DND-41 (cell line): ENCODE measurements around the gene ADCK1.

Experiments used
- ATAC-seq: fragments of 200-7000 bp; cut with Tn5 transposase; 3 replicates; pipeline ENCODE4 v1.9.1; 2021; ENCODE audit warnings: low read depth; ENCODE audit not compliant: insufficient read depth
- DNase-seq: peaks from one replicate; pipeline ENCODE4 v3.0.0-alpha.2; 2020
- H2AFZ ChIP-seq: 2 replicates; pipeline ENCODE4 v1.6.0; 2012; ENCODE audit warnings: low read depth, low read length
- H3K27ac ChIP-seq: 2 replicates; pipeline ENCODE4 v1.5.1; 2012; ENCODE audit warnings: low read length, inconsistent platforms
- H3K27me3 ChIP-seq: fragments of 200-600 bp; sonication (generic); 2 replicates; pipeline ENCODE4 v1.6.0; 2012; ENCODE audit warnings: low read length, mild to moderate bottlenecking, inconsistent platforms; ENCODE audit not compliant: insufficient read depth, poor library complexity
- H3K36me3 ChIP-seq: 2 replicates; pipeline ENCODE4 v1.5.1; 2012; ENCODE audit warnings: low read length, inconsistent platforms; ENCODE audit not compliant: insufficient read depth
- H3K4me1 ChIP-seq: 2 replicates; pipeline ENCODE4 v1.5.1; 2012; ENCODE audit warnings: mild to moderate bottlenecking, low read length; ENCODE audit not compliant: insufficient read depth
- H3K4me2 ChIP-seq: 2 replicates; pipeline ENCODE4 v1.6.0; 2012; ENCODE audit warnings: mild to moderate bottlenecking, moderate library complexity, low read length, inconsistent platforms; ENCODE audit not compliant: insufficient read depth
- H3K4me3 ChIP-seq, 2 experiments: fragments of 200-600 bp in 1 of 2; shearing (Covaris generic) in 1 of 2; 2 replicates each; pipeline ENCODE4 v1.5.1; 2012 to 2016; ENCODE audit warnings: inconsistent platforms in 2 of 2, low read length in 2 of 2, mild to moderate bottlenecking in 2 of 2, low read depth in 1 of 2, moderate library complexity in 1 of 2
- H3K79me2 ChIP-seq: 2 replicates; pipeline ENCODE4 v1.6.0; 2012; ENCODE audit warnings: low read length, inconsistent platforms; ENCODE audit not compliant: insufficient read depth
- H3K9ac ChIP-seq: 2 replicates; pipeline ENCODE4 v1.6.0; 2012; ENCODE audit warnings: low read depth, mild to moderate bottlenecking, inconsistent platforms, low read length, moderate library complexity
- H3K9me3 ChIP-seq: 2 replicates; pipeline ENCODE4 v1.5.1; 2012; ENCODE audit warnings: low read length, moderate library complexity, mild to moderate bottlenecking, inconsistent platforms; ENCODE audit not compliant: insufficient read depth, severe bottlenecking
- H4K20me1 ChIP-seq: 2 replicates; pipeline ENCODE4 v1.6.0; 2012; ENCODE audit warnings: low read length; ENCODE audit not compliant: insufficient read depth
- CTCF ChIP-seq: IDR thresholded peaks from 2 replicates; pipeline ENCODE4 v1.5.1; 2012; ENCODE audit warnings: borderline replicate concordance, low read length, moderate library complexity, mild to moderate bottlenecking; ENCODE audit not compliant: poor library complexity, severe bottlenecking; ENCODE audit errors: extremely low read depth
- EZH2 ChIP-seq: IDR thresholded peaks from 3 replicates; pipeline ENCODE4 v1.6.1; 2012; ENCODE audit warnings: borderline replicate concordance, low read depth, mild to moderate bottlenecking, moderate library complexity, low read length, inconsistent platforms; ENCODE audit not compliant: severe bottlenecking

The ADCK1 gene

GRCh38 chr14:77889971-77890442, 90.1 kb downstream of the ADCK1 start:
- no peaks in the 10 kb centered on the region for H3K9me3 ChIP-seq
- H3K27me3 ChIP-seq, result no peaks in the 10 kb centered on the region
- no peak overlapping the region for H2AFZ ChIP-seq
- no peak overlapping the region for H3K4me2 ChIP-seq
- ATAC-seq, result no peak
- H3K36me3 ChIP-seq, result peaks cover 22% of the 10 kb centered on the region
- no peak overlapping the region for H3K4me3 ChIP-seq
- no peak overlapping the region for H3K9ac ChIP-seq
- H4K20me1 ChIP-seq, result no peaks in the 10 kb centered on the region
- TF ChIP-seq EZH2 (no peak), CTCF (no peak)
- H3K79me2 ChIP-seq, result no peaks in the 10 kb centered on the region
- H3K4me1 ChIP-seq, result no peaks in the 10 kb centered on the region
- no peak for DNase-seq
- H3K27ac ChIP-seq, result no peak overlapping the region

GRCh38 chr14:77890873-77891272, 91.0 kb downstream of the ADCK1 start:
- Histone ChIP-seq H3K9ac (no peak overlapping the region), H2AFZ (no peak overlapping the region), H3K36me3 (peaks cover 22% of the 10 kb centered on the region), H4K20me1 (no peaks in the 10 kb centered on the region), H3K9me3 (no peaks in the 10 kb centered on the region), H3K27me3 (no peaks in the 10 kb centered on the region), H3K4me1 (no peaks in the 10 kb centered on the region), H3K4me3 (no peak overlapping the region), H3K79me2 (no peaks in the 10 kb centered on the region), H3K27ac (no peak overlapping the region), H3K4me2 (no peak overlapping the region)
- no peak for ATAC-seq
- TF ChIP-seq CTCF (no peak), EZH2 (no peak)
- DNase-seq, result no peak

GRCh38 chr14:77892381-77892871, 92.5 kb downstream of the ADCK1 start:
- ATAC-seq (no peak), DNase-seq (no peak)
- peaks cover 15% of the 10 kb centered on the region; the same call in 1 of the 2 replicates for H3K36me3 ChIP-seq
- H3K4me3 ChIP-seq, result no peak overlapping the region
- no peaks in the 10 kb centered on the region for H3K9me3 ChIP-seq
- H3K27ac ChIP-seq, result no peak overlapping the region
- H3K79me2 ChIP-seq, result no peaks in the 10 kb centered on the region
- H3K4me2 ChIP-seq, result no peak overlapping the region
- H3K27me3 ChIP-seq, result no peaks in the 10 kb centered on the region
- no peaks in the 10 kb centered on the region for H3K4me1 ChIP-seq
- H2AFZ ChIP-seq, result no peak overlapping the region
- H3K9ac ChIP-seq, result no peak overlapping the region
- no peaks in the 10 kb centered on the region for H4K20me1 ChIP-seq
- TF ChIP-seq EZH2 (no peak), CTCF (no peak)

- TF ChIP-seq CTCF (no peak), EZH2 (no peak)
- H3K9me3 ChIP-seq, result no peaks in the 10 kb centered on the region
- no peaks in the 10 kb centered on the region for H3K79me2 ChIP-seq
- H2AFZ ChIP-seq, result no peak overlapping the region
- H4K20me1 ChIP-seq, result no peaks in the 10 kb centered on the region
- no peak overlapping the region for H3K4me3 ChIP-seq
- peaks cover 10% of the 10 kb centered on the region; the same call in 1 of the 2 replicates for H3K36me3 ChIP-seq
- no peak overlapping the region for H3K4me2 ChIP-seq
- DNase-seq (no peak), ATAC-seq (no peak)
- H3K27me3 ChIP-seq, result no peaks in the 10 kb centered on the region
- H3K9ac ChIP-seq, result no peak overlapping the region
- H3K4me1 ChIP-seq, result no peaks in the 10 kb centered on the region
- H3K27ac ChIP-seq, result no peak overlapping the region
Measured at GRCh38 chr14:77892890-77893484, 93.1 kb downstream of the ADCK1 start.
